ENCODE measurements around the gene NTM. TPM values are rescaled to one million over a fixed set of nuclear protein-coding genes. Genes with fewer than 3 reads are reported as not detected.

The NTM gene
- total RNA-seq, 1 experiment from 2014 or later = 16.4 TPM

DNA sequence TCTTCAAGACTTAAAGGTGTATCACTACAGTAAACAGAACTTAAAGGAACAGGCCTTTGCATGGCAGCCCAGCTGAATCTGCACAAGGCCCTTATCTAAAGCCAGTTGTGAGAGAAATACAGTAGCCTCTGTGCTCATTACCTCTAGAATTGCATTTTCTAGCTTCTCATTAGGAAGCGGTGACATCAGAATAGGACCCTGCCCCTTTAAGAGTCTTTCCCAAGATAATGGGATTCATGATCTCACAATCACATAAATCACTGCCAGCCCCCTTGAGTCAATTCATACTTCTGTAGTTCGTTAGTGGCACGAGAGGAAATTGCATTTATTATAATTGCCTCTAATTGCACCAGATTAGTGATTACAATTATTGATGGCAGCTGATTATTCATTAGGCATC is 170.3 kb downstream of the NTM start (continued):
- TF ChIP-seq, protein P1, sequence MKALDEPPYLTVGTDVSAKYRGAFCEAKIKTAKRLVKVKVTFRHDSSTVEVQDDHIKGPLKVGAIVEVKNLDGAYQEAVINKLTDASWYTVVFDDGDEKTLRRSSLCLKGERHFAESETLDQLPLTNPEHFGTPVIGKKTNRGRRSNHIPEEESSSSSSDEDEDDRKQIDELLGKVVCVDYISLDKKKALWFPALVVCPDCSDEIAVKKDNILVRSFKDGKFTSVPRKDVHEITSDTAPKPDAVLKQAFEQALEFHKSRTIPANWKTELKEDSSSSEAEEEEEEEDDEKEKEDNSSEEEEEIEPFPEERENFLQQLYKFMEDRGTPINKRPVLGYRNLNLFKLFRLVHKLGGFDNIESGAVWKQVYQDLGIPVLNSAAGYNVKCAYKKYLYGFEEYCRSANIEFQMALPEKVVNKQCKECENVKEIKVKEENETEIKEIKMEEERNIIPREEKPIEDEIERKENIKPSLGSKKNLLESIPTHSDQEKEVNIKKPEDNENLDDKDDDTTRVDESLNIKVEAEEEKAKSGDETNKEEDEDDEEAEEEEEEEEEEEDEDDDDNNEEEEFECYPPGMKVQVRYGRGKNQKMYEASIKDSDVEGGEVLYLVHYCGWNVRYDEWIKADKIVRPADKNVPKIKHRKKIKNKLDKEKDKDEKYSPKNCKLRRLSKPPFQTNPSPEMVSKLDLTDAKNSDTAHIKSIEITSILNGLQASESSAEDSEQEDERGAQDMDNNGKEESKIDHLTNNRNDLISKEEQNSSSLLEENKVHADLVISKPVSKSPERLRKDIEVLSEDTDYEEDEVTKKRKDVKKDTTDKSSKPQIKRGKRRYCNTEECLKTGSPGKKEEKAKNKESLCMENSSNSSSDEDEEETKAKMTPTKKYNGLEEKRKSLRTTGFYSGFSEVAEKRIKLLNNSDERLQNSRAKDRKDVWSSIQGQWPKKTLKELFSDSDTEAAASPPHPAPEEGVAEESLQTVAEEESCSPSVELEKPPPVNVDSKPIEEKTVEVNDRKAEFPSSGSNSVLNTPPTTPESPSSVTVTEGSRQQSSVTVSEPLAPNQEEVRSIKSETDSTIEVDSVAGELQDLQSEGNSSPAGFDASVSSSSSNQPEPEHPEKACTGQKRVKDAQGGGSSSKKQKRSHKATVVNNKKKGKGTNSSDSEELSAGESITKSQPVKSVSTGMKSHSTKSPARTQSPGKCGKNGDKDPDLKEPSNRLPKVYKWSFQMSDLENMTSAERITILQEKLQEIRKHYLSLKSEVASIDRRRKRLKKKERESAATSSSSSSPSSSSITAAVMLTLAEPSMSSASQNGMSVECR (CRISPR knock-in tag; IDR thresholded peaks at IDR 0.05; ENCODE audit: borderline replicate concordance) = no peak
- TF ChIP-seq ZNF396 (CRISPR knock-in tag; IDR thresholded peaks at IDR 0.05; ENCODE audit: borderline replicate concordance) (no peak), JAZF1 (CRISPR knock-in tag; IDR thresholded peaks at IDR 0.05) (no peak), FOXP1 (CRISPR knock-in tag; IDR thresholded peaks at IDR 0.05; ENCODE audit: borderline replicate concordance) (no peak)

DNA sequence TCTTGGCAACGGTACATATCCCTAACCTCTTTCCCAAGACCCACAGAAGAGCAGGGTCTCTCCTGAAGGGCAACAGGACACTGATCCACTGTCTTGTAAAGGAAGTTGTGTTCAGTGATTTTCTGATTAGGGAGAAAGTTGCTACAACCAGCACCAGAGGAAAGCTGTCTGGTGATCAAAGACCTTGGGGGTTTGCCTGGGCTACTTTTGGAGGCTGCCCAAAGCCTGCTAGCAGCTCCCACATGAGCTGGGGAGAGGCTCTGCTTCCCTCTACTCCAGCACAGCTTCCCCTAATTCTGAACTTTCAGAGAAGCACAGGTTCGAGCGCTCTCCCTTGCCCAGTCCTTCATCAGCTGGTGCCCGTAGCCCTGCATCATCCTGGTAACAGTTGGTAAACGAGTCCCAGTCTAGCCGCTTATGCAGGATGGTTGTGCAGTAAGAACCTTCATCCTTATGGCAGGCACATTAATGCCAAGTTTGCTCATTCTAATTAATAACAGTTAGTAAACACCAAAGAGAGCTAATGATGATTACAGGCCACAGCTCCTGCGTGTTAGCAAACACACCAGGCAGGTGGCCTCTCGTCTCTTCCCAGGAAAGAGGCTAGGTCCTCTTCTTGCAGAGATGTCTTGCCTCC is 173.1 kb downstream of the NTM start:
- H3K27me3 Mint-ChIP-seq (ENCODE audit: low read depth) = no peaks in the 10 kb centered on the region
- ChIA-PET CTCF (interaction anchor here (0.5 to 1.5 kb wide), 2 partner anchors 131 to 290 kb away, joined by 5 to 7 read pairs; no protein-coding TSS in a partner anchor), POLR2A (interaction anchor here (0.9 kb wide), 1 partner anchor 12 kb away, joined by 3 read pairs; no protein-coding TSS in a partner anchor)
- H3K4me1 Mint-ChIP-seq = peaks cover 25% of the 10 kb centered on the region
- peaks cover 15% of the 10 kb centered on the region for H3K36me3 Mint-ChIP-seq
- H3K27ac Mint-ChIP-seq = no peak overlapping the region
- H3K9me3 Mint-ChIP-seq = peaks cover 18% of the 10 kb centered on the region
- ATAC-seq (no peak), DNase-seq (ENCODE audit: low spot score) (no peak)
- no peak overlapping the region for H3K4me3 Mint-ChIP-seq
- TF ChIP-seq OVOL2 (CRISPR knock-in tag; IDR thresholded peaks at IDR 0.05; ENCODE audit: borderline replicate concordance) (no peak), NR1H2 (CRISPR knock-in tag; IDR thresholded peaks at IDR 0.05) (no peak), NFE2L1 (CRISPR knock-in tag; IDR thresholded peaks at IDR 0.05) (no peak), MXD4 (CRISPR knock-in tag; IDR thresholded peaks at IDR 0.05; ENCODE audit: borderline replicate concordance) (no peak), ZNF263 (CRISPR knock-in tag; IDR thresholded peaks at IDR 0.05; ENCODE audit: low read depth) (no peak), ZNF423 (CRISPR knock-in tag; IDR thresholded peaks at IDR 0.05) (no peak), CBFB (CRISPR knock-in tag; IDR thresholded peaks at IDR 0.05; ENCODE audit: low read depth) (no peak), NR2C2 (CRISPR knock-in tag; IDR thresholded peaks at IDR 0.05) (no peak), ZNF232 (CRISPR knock-in tag; IDR thresholded peaks at IDR 0.05) (no peak), SMAD3 (CRISPR knock-in tag; IDR thresholded peaks at IDR 0.05; ENCODE audit: borderline replicate concordance) (no peak), ZNF396 (CRISPR knock-in tag; IDR thresholded peaks at IDR 0.05; ENCODE audit: borderline replicate concordance) (no peak), ZBTB21 (CRISPR knock-in tag; IDR thresholded peaks at IDR 0.05; ENCODE audit: borderline replicate concordance) (no peak), FOXK1 (CRISPR knock-in tag; IDR thresholded peaks at IDR 0.05) (no peak)
- TF ChIP-seq, protein P2, sequence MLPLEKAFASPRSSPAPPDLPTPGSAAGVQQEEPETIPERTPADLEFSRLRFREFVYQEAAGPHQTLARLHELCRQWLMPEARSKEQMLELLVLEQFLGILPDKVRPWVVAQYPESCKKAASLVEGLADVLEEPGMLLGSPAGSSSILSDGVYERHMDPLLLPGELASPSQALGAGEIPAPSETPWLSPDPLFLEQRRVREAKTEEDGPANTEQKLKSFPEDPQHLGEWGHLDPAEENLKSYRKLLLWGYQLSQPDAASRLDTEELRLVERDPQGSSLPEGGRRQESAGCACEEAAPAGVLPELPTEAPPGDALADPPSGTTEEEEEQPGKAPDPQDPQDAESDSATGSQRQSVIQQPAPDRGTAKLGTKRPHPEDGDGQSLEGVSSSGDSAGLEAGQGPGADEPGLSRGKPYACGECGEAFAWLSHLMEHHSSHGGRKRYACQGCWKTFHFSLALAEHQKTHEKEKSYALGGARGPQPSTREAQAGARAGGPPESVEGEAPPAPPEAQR (CRISPR knock-in tag; IDR thresholded peaks at IDR 0.05) = no peak
- TF ChIP-seq, protein P3, sequence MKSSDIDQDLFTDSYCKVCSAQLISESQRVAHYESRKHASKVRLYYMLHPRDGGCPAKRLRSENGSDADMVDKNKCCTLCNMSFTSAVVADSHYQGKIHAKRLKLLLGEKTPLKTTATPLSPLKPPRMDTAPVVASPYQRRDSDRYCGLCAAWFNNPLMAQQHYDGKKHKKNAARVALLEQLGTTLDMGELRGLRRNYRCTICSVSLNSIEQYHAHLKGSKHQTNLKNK (CRISPR knock-in tag; IDR thresholded peaks at IDR 0.05) = no peak
- TF ChIP-seq, protein P4, sequence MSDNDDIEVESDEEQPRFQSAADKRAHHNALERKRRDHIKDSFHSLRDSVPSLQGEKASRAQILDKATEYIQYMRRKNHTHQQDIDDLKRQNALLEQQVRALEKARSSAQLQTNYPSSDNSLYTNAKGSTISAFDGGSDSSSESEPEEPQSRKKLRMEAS (CRISPR knock-in tag; IDR thresholded peaks at IDR 0.05) = no peak
- TF ChIP-seq, protein P5, sequence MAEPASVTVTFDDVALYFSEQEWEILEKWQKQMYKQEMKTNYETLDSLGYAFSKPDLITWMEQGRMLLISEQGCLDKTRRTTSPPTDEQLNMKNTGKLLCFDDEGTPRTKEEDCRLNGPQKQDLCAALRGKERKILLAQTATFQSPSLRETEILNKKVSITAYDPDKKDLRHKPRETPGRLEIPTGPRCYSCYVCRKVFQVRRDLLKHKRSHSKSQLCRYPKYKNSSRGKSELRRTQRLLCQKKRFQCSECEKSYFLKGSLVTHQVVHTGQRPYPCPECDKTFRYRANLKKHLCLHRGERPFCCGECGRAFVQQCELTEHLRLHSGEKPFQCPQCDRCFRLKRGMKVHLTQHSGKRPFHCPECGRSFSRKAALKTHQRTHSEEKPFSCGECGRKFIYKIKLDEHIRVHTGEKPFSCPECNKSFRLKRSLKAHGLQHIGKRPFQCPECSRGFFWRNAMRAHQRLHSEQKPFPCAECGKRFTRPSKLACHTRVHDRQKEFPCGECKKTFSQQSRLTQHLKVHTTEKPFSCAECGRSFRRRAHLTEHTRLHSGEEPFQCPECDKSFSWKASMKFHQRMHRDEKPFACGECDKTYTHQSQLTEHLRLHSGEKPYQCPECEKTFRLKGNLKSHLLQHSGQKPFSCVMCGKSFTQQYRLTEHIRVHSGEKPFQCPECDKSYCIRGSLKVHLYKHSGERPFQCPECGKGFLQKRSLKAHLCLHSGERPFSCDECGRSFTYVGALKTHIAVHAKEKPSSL (CRISPR knock-in tag; conservative IDR thresholded peaks at IDR 0.05) = no peak
- TF ChIP-seq, protein P6, sequence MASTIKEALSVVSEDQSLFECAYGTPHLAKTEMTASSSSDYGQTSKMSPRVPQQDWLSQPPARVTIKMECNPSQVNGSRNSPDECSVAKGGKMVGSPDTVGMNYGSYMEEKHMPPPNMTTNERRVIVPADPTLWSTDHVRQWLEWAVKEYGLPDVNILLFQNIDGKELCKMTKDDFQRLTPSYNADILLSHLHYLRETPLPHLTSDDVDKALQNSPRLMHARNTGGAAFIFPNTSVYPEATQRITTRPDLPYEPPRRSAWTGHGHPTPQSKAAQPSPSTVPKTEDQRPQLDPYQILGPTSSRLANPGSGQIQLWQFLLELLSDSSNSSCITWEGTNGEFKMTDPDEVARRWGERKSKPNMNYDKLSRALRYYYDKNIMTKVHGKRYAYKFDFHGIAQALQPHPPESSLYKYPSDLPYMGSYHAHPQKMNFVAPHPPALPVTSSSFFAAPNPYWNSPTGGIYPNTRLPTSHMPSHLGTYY (CRISPR knock-in tag; IDR thresholded peaks at IDR 0.05) = no peak
- TF ChIP-seq, protein P7, sequence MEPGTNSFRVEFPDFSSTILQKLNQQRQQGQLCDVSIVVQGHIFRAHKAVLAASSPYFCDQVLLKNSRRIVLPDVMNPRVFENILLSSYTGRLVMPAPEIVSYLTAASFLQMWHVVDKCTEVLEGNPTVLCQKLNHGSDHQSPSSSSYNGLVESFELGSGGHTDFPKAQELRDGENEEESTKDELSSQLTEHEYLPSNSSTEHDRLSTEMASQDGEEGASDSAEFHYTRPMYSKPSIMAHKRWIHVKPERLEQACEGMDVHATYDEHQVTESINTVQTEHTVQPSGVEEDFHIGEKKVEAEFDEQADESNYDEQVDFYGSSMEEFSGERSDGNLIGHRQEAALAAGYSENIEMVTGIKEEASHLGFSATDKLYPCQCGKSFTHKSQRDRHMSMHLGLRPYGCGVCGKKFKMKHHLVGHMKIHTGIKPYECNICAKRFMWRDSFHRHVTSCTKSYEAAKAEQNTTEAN (CRISPR knock-in tag; IDR thresholded peaks at IDR 0.05) = no peak
